ENCODE measurements around the gene EPB41.
A peak's percentile ranks its signal among the peaks of the same experiment; 100 is the strongest.
"Not testable (repeated sequence)": the region's sequence is repeated elsewhere in the genome, so short reads cannot be mapped to it uniquely, and the experiment has no call there.

The EPB41 gene

GRCh38 chr1:28914228-28915030 lies at the start of gene EPB41:
EPB41 (plus strand) TSS chr1:28914569; CDS start chr1:28987438, 72,869 bp downstream.
- TF ChIP-seq CTCF (IDR thresholded peaks at IDR 0.05; ENCODE audit: low read depth, low read length, missing control alignments): no peak
- H3K4me3 ChIP-seq (ENCODE audit: low read depth, low read length): peak within 1 kb of the TSS; percentile 56
- DNase-seq (ENCODE audit: low read depth): peak; percentile 77
- in situ Hi-C loops (cut with HindIII; ENCODE audit: low sequenced_read_pairs): no loop called here

GRCh38 chr1:28864695-28865094 lies 49.7 kb upstream of the EPB41 start:
- in situ Hi-C loops (cut with HindIII; ENCODE audit: low sequenced_read_pairs): loop anchor here (5.0 kb wide), 1 partner anchor 67 kb away; no protein-coding TSS in a partner anchor
- TF ChIP-seq CTCF (IDR thresholded peaks at IDR 0.05; ENCODE audit: low read depth, low read length, missing control alignments): no peak
- DNase-seq (ENCODE audit: low read depth): no peak
- no peak overlapping the region for H3K4me3 ChIP-seq (ENCODE audit: low read depth, low read length)

GRCh38 chr1:28865997-28866650 lies 48.2 kb upstream of the EPB41 start:
- in situ Hi-C loops (cut with HindIII; ENCODE audit: low sequenced_read_pairs): no loop called here
- TF ChIP-seq CTCF (IDR thresholded peaks at IDR 0.05; ENCODE audit: low read depth, low read length, missing control alignments): no peak
- H3K4me3 ChIP-seq (ENCODE audit: low read depth, low read length): no peak overlapping the region
- DNase-seq (ENCODE audit: low read depth): no peak

GRCh38 chr1:28867850-28868249 lies 46.5 kb upstream of the EPB41 start:
- DNase-seq (ENCODE audit: low read depth): no peak
- no peak for TF ChIP-seq CTCF (IDR thresholded peaks at IDR 0.05; ENCODE audit: low read depth, low read length, missing control alignments)
- in situ Hi-C loops (cut with HindIII; ENCODE audit: low sequenced_read_pairs): no loop called here
- H3K4me3 ChIP-seq (ENCODE audit: low read depth, low read length): no peak overlapping the region

- no peak overlapping the region for H3K4me3 ChIP-seq (ENCODE audit: low read depth, low read length)
- no peak for DNase-seq (ENCODE audit: low read depth)
- in situ Hi-C loops (cut with HindIII; ENCODE audit: low sequenced_read_pairs): no loop called here
- no peak for TF ChIP-seq CTCF (IDR thresholded peaks at IDR 0.05; ENCODE audit: low read depth, low read length, missing control alignments)
Measured at GRCh38 chr1:28869952-28870351, 44.4 kb upstream of the EPB41 start.

- no peak for DNase-seq (ENCODE audit: low read depth)
- no peak overlapping the region for H3K4me3 ChIP-seq (ENCODE audit: low read depth, low read length)
- TF ChIP-seq CTCF (IDR thresholded peaks at IDR 0.05; ENCODE audit: low read depth, low read length, missing control alignments): no peak
- in situ Hi-C loops (cut with HindIII; ENCODE audit: low sequenced_read_pairs): no loop called here
Measured at GRCh38 chr1:28871631-28872401, 42.6 kb upstream of the EPB41 start.

- in situ Hi-C loops (cut with HindIII; ENCODE audit: low sequenced_read_pairs); H3K4me3 ChIP-seq (ENCODE audit: low read depth, low read length); DNase-seq (ENCODE audit: low read depth): not testable (repeated sequence)
Measured at GRCh38 chr1:28875134-28875533, 39.2 kb upstream of the EPB41 start.

All from astrocyte of the cerebellum (primary cell).